22Rv1 (cell line): ENCODE results near the gene EIF2B4.

Experiments used
- H3K27ac ChIP-seq: fragments of 450-650 bp; 2 replicates; pipeline ENCODE4 v1.5.1; 2017
- CTCF ChIP-seq: fragments of 450-650 bp; IDR thresholded peaks from 2 replicates; pipeline ENCODE4 v1.5.1; 2017; ENCODE audit warnings: mild to moderate bottlenecking
- ZFX ChIP-seq: fragments of 450-650 bp; IDR thresholded peaks from 2 replicates; pipeline ENCODE4 v1.6.1; 2017; ENCODE audit warnings: antibody characterized with exemption, borderline replicate concordance

EIF2B4 gene

DNA sequence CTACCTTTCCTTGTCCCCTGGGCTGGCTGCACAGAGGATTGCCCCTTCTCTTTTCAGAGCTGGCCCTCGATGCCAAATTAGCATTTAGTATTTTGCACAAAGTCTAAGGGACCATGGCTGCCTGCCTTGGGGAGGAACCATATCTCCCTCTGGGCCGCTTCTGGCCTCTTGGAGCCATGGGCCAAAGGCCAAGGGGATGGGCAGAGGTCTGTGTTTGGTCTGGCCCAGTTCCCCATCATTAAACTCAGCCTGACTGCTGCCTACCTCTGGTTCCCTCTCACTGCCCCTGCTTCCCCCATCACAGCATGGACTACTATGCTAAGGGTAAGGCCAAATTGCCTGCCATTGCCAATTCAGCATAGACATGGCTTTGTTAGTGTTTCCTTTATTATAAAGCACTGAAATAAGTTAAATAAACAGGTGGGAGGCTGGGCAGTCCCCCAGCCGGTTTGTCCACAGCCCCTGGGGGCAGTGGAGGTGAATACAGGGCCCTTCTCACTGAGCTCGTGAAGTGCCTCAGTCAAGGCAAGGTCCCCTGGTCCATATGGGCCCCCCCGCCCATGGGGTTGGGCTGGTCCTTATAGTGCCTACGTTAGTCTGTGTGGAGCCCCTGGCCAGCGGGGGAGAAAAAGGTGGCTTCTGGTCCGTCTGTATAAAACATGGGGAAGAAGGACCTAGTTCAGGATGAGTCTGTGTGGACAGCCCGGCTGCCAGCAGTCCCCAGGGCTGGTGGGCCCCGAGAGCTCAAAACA lies 6.9 kb upstream of the EIF2B4 start:
- peak overlapping the region; percentile 92 for H3K27ac ChIP-seq
- TF ChIP-seq ZFX = no peak
- no peak for TF ChIP-seq CTCF

DNA sequence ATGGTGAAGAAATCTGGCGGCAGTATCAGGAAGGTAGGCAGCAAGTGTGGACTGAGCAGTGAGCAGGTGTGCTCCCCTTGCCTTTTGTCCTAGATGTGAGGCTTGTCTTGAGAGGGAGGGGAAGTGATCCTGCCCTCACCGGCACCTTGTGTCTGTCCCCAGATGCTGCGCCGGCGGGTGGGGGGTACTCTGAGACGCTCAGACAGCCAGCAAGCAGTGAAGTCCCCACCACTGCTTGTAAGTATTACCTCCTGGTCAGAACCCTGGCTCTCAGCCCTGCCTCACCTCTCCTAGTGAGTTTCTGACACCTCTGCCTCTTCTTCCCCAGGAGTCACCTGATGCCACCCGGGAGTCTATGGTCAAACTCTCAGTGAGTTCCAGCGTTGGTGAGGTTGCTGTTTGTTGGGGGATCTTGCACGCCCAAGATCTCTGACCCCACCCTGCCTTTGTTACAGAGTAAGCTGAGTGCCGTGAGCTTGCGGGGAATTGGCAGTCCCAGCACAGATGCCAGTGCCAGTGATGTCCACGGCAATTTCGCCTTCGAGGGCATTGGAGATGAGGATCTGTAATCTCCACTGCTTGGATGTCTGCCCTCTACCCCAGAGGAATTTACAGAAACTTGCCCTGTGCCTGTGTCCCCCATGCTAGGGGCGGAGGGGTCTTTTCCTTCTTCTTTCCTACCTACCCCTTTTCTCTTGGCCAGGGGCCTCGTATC lies 6.2 kb upstream of the EIF2B4 start:
- peak overlapping the region; percentile 92 for H3K27ac ChIP-seq
- TF ChIP-seq CTCF (no peak), ZFX (no peak)

DNA sequence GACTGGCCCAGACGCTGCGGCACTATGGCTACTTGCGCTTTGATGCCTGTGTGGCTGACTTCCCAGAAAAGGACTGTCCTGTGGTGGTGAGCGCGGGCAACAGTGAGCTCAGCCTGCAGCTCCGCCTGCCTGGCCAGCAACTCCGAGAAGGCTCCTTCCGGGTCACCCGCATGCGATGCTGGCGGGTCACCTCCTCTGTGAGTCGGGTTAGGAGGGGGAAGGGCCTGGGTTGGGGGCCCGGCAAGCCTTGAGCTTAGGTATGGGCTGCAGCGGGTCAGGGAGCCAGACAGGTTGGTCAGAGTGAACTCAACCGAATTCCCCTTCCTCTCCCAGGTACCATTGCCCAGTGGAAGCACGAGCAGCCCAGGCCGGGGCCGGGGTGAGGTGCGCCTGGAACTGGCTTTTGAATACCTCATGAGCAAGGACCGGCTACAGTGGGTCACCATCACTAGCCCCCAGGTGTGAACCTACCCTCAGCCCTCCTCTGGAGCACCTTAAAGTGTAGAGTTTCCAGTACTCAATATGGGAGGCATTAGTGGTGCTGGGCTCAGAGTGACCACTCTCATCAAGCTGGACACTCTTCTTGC lies 5.5 kb upstream of the EIF2B4 start:
- TF ChIP-seq CTCF (no peak), ZFX (no peak)
- H3K27ac ChIP-seq = no peak overlapping the region

DNA sequence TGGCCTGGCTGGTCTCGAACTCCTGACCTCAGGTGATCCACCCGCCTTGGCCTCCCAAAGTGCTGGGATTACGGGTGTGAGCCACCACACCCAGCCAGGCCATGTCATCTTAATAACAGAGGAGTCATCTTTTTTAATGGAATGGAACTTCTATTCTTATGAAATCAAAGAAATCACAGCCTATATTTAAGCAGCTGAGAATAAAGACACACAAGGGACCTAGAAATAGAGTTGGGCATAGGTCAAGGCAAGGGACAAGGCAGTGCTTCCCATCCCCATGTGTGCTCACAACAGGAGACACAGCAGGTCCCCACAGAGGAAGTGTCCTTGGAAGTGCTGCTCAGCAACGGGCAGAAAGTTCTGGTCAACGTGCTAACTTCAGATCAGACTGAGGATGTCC lies 3.4 kb upstream of the EIF2B4 start:
- H3K27ac ChIP-seq = 0 out of 2 replicates have a peak overlapping the region, but pooled peaks have one; percentile 80
- TF ChIP-seq CTCF (no peak), ZFX (no peak)

DNA sequence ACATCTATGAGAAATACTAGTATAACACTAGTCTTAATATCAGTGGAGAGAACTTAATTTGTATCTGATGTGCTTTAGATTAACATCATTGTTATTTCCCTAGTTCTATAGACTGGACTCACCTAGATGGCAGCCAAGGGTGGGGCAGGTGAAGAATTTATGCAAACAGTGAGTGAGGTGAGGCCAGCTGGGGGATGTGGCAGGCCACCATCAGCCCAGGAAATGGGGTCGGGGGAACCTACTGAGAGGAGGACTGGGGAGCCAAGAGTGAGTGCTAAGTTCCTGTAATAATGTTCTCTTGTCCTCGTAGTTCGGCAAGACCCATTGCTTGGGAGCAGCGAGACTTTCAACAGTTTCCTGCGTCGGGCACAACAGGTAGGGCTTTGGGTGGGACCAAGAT lies 2.8 kb upstream of the EIF2B4 start:
- TF ChIP-seq CTCF = no peak
- TF ChIP-seq ZFX = no peak
- peak overlapping the region; percentile 80 for H3K27ac ChIP-seq

DNA sequence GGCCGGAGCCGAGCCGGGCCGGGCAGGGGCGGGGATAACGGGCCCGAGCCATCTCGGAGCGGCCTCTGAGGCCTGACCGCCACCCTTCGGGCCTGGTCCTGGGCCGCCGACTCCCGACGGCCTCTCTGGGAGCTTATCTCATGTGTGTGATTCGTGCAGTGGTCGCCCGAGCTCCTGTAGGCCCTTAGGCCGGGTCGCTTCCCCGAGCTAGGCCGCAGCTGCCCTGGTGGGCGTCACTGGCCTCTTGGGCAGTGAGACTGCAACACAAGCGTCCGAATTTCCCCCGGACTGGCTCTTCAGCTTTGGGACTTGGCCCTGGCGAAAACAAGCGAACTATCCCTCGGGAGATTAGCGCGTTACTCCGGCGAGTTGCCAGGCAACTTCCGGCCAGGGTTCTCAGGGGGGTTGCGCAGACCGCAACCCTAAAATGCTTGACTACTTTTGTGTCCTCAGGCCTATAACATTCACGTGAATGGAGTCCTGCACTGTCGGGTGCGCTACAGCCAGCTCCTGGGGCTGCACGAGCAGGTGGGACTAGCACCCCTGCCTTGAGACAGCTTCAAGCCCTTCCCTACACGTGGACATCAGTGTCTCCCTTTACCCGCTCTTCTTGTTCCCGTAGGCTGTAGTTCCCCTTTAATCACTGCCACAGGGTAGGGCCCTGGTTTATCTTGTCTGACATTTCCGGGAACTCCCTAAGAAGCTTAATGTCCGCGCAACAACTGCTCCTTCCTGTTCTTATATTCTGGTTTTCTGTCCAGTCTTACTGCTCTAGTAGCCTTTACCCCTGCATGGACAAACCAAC lies 880 bp upstream of the EIF2B4 start:
- TF ChIP-seq ZFX (peak; percentile 82; the same call in 1 of the 2 replicates), CTCF (no peak)
- peak overlapping the region; percentile 80 for H3K27ac ChIP-seq
